GM19324 (cell line): ENCODE results near the gene IGFBP2.

Experiments
- ATAC-seq: cut with Tn5 transposase; IDR thresholded peaks from one replicate; pipeline ENCODE4 v1.9.1; 2021; ENCODE audit warnings: mild to moderate bottlenecking, moderate library complexity; ENCODE audit not compliant: unreplicated experiment, low FRiP score

IGFBP2 gene

DNA sequence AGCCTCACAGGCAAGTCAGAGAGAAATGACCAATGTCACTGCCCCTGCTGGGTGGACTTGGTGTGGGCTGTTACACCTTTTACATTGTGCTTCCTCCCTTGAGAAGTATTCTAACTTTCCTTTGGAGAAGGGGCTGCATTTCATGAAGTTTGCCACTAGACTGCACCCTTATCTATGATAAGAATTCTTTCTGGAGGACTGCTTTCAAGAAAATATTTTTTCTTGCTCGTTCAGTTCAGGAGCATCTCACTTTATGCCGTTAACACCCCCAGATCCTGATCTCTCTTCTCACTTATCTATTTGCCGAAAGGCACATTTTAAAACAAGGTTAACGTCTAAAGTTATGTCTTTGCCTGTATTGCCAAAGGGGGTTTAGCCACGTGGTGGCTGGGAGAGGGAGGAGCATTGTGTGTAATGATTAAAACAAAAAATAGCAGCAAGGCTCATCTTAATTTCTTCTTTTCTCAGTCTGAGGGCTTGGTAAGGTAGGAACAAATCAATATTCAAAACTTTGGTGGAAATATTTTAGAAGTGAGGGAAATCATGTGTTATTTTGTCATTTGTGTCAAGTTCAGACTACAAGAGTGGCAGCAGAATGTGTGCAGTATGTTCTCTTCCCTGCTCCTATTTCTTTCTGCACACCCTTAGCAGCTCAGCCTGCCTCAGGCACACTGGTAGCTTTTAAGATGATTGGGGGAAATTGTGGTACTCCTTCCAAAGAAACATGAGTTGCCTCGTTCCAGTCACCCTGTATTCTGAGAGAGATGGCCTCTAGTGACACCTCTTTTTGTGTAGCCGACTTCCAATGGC lies 63.7 kb downstream of the IGFBP2 start:
- ATAC-seq, result no peak

DNA sequence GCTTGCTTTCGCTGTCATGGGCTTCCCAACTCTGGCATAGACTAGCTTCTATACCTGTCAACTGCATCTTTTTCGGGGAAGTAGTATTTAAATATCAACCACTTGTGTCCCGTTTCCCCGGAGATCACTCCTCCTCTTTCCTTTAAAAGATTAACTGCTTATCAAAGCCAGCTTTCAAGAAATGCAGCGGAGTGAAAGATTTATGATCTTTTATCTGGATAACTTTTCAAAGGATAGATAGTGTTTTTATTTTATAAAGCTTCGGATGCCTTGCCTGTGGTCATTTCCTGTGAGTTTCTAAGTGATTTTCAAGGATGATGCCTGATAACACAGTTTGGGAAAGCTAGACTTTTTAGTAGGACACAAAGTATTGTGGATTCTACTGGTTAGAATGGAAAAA lies 65.1 kb downstream of the IGFBP2 start:
- ATAC-seq, result no peak

DNA sequence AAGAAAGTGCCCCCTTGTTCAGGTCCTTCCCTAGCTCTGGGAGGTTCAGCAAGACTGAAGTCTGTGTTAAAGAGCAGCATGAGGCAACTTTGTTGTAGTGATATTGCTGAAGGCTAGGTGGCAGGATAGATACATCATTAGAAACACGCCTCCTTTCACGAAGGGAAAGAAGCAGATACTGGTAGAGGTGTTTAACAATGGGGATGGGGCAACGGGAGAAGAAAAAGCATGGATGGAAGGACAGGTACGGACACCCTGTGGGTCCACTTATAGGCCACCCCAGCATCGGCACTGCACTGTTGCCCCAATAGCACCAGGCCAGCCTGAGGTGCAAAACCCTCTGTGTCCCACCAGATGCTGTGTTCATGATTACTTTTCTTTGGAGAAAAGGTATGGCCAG lies 65.7 kb downstream of the IGFBP2 start:
- peak; percentile 64 for ATAC-seq

DNA sequence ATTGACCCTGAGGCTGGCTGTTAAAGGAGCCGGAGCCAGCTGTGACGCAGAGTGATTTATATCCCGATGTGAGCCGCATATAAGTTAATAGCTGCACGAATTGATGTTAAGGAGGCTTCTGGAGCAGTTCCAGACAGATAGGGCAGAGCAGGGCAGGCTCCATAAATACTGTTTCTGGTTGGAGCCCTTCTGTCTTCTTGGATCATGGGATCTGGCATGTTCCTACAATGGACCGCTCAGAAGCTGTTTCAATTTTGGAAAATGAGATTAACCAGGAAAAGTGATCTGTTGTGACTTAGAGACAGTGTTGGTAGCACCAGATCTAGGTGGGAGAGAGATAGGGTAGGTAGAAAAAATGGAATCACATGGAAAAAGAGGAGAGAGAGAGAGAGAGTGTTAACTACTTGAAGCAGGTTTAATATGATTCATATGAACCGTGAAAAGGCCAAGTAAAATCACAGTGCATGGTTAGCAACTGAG lies 66.9 kb downstream of the IGFBP2 start:
- no peak for ATAC-seq

DNA sequence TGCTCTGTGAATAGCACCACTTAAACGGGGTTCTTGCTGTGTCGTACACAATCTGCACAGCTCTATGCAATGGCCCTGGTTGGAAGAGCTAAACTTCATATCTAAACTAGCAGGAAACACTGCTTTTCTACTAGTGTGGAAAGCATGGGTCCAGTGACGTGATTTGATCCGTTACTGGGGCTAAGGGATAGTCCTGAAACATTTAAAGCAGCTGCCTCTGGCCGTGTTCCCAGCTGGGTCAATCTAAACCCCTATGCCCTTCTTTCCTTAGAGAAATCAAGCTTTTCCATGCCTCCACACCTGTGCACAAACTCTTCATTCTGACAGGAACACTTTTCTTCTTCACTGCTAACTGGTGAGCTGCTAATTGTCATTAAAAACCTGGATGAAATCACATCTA lies 67.6 kb downstream of the IGFBP2 start:
- ATAC-seq, result no peak

DNA sequence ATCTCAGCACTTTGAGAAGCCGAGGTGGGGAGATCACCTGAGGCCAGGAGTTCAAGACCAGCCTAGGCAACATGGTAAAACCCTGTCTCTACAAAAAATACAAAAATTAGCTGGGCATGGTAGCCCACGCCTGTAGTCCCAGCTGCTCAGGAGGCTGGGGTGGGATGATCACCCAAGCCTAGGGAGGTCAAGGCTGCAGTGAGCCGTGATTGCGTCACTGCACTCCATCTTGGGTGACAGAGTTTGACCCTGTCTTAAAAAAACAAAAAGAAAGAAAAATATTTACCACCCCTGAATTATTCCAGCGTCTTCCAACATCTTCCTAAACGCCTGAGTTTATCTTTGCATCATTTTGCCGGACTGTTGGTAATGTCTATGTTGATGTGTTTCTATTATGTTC lies 68.3 kb downstream of the IGFBP2 start:
- no peak for ATAC-seq

DNA sequence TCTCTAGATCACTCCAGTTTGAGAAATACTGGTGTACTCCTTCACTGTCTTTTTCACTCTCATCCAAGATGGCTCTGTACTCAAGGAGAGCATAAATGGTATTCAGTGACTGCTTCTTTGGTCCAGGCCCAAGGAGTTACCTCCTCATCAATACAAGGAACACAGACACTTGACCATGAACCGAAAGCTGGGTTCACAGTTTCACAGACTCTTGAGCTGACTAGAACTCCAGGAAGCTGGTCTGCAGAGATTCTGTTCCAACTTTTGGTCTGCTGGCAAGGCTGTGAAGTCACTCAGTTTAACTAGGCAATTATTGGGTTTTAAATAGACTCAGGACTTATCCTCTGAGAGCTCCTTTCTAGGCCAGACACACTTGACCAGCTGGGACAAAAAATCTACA lies 69.5 kb downstream of the IGFBP2 start:
- no peak for ATAC-seq

DNA sequence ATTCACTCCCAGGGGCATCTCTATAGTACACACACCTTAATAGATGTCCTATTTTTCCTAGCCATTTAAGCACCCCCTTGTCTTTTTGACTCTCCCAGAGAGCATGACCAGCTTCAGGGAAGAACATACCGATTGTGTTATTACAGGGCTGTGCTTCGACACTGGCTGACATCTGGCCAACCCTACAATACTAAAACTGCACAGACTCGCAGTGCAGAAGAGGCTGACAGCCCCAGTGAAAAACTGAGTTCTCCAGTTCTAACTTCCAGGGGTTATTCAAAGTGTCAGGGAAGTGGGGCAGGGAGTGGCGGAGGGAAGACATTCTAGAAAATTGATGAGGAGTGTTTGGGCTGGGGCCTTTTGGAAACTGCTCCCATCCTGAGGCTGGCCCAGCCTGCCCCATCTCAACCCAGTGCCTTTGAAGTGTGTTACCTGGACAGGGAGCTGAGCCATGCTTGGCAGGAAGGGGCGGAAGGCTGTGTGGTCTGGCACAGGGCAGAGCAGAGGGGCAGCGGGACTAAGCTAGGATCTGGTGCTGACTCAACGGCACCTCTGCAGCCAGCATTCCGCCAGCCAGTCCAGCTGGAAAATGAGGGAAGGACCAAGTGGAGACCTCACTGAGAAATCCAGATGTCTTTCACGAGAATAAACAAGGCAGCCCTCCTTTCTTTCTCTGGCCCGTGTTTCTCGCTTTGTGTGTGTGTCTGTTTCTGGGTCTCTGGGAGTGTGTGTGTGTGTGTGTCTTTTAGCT lies 77.5 kb downstream of the IGFBP2 start:
- ATAC-seq, result no peak

DNA sequence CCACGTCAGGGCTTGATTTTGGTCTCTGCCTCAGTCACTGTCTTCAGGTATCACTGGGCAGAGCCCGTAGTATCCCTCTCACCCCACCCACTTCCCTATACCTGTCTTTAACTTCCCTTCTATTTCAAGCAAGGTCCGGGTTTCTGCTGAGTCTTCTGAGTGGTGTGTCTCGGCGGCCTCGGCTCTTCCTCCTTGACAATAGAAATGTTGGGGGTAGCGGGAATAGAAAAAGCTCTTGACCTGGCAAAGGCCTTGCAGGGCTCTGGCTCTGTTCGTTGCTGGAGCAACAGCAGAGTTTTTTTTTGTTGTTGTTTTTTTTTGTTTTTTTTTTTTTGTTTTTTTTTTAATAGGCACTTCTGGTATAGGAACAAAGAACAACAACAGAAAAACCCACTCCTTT lies 78.1 kb downstream of the IGFBP2 start:
- ATAC-seq, result no peak

DNA sequence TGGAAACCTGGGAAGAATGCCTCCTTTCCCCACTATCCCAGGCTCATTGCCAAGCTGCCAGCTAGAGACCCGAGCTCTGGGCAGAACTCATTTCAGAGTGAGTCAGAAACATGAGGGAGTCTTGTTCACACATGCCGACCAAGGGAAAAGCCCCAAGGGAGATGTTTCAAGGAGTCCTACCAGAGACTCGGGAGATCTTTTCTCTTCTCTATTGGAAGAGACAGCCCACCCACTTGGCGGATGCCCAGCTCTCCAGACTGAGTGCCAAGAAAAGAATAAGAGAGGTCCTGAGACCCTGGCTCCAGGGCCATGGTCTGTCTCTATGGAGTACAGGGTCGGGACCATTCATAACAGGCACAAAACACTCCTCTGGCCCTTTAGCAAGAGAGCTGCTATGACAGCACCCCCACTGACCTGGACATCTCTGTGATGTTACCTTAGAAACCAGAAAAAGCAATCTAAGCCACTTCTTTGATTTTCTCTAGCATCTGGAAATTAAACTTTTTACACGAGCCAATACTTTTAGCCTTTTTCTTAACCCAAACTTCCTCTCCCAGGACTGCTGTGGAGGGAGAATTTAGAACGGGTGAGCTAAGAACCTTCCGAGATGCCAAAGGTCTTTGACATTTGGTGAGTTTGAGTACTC lies 80.6 kb downstream of the IGFBP2 start:
- no peak for ATAC-seq
